ENCODE data around the gene CHST6.
A peak's percentile ranks its signal among the peaks of the same experiment; 100 is the strongest.

Gene CHST6

GRCh38 chr16:75494661-75495075 lies 573 bp downstream of the CHST6 start:
- Histone ChIP-seq H2AK5ac (ENCODE audit: low read length) (no peak overlapping the region), H3K4me2 (ENCODE audit: low read length) (peak overlapping the region; percentile 67), H3K79me1 (ENCODE audit: low read length) (no peaks in the 10 kb centered on the region), H2BK15ac (replicated peaks; ENCODE audit: low read depth) (no peak overlapping the region), H3K36me3 (ENCODE audit: control insufficient read depth, insufficient read depth, low read length) (no peaks in the 10 kb centered on the region), H3K23ac (ENCODE audit: low read length) (no peak overlapping the region), H3K27ac (ENCODE audit: low read depth, low read length) (no peak overlapping the region), H3K27me3 (ENCODE audit: insufficient read depth, low read length, poor library complexity) (no peaks in the 10 kb centered on the region), H3K4me1 (ENCODE audit: control insufficient read depth, low read depth, low read length) (peaks cover 2% of the 10 kb centered on the region), H3K18ac (ENCODE audit: low read length) (peak overlapping the region; percentile 7), H3K56ac (ENCODE audit: low read length) (peak overlapping the region; percentile 94), H3K4me3 (ENCODE audit: low read length) (peak overlapping the region; percentile 74), H4K8ac (ENCODE audit: low read depth, low read length) (no peak overlapping the region), H3K4ac (ENCODE audit: low read depth, low read length) (no peak overlapping the region), H2BK120ac (ENCODE audit: low read depth, low read length) (no peak overlapping the region), H3K9ac (ENCODE audit: low read length) (peak overlapping the region; percentile 87), H4K5ac (ENCODE audit: low read length) (no peak overlapping the region), H3K79me2 (ENCODE audit: control insufficient read depth, insufficient read depth, low read length) (no peaks in the 10 kb centered on the region), H2BK5ac (ENCODE audit: low read length) (peak overlapping the region; percentile 30)
- no CpG with 5 or more reads among the region's 26 CpGs for WGBS (ENCODE audit: extremely low coverage, insufficient coverage, low lambda C conversion rate)
- DNase-seq, result peak; percentile 47

DNA sequence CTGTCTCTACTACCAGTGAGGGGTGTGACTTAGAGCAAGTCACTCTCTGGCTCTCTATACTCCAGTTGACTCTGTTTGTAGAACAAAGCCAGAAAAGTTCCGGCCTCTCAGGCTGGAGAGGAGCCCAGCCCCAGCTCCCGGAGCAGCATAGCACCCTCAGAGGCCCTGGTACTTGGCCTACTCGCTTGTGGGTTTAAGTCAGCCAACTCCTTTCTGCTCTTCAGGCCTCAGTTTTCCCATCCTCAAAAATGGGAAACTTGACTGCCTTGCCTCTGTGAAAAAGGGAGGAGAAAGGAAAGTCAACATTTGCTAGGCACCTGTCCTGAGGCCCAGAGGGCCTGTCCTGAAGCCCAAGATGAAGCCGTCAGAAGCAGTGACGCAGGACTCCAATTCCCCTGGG lies 1.1 kb downstream of the CHST6 start:
- no peak for DNase-seq
- Histone ChIP-seq H4K5ac (ENCODE audit: low read length) (no peak overlapping the region), H3K4me2 (ENCODE audit: low read length) (peak overlapping the region; percentile 67), H3K79me1 (ENCODE audit: low read length) (no peaks in the 10 kb centered on the region), H3K27ac (ENCODE audit: low read depth, low read length) (no peak overlapping the region), H3K56ac (ENCODE audit: low read length) (peak overlapping the region; percentile 94), H3K18ac (ENCODE audit: low read length) (no peak overlapping the region), H3K4me1 (ENCODE audit: control insufficient read depth, low read depth, low read length) (peaks cover 2% of the 10 kb centered on the region), H3K27me3 (ENCODE audit: insufficient read depth, low read length, poor library complexity) (no peaks in the 10 kb centered on the region), H2BK15ac (replicated peaks; ENCODE audit: low read depth) (no peak overlapping the region), H3K36me3 (ENCODE audit: control insufficient read depth, insufficient read depth, low read length) (no peaks in the 10 kb centered on the region), H3K9ac (ENCODE audit: low read length) (peak overlapping the region; percentile 87), H4K8ac (ENCODE audit: low read depth, low read length) (no peak overlapping the region), H3K23ac (ENCODE audit: low read length) (no peak overlapping the region), H2AK5ac (ENCODE audit: low read length) (no peak overlapping the region), H2BK5ac (ENCODE audit: low read length) (no peak overlapping the region), H3K4me3 (ENCODE audit: low read length) (peak overlapping the region; percentile 74), H3K79me2 (ENCODE audit: control insufficient read depth, insufficient read depth, low read length) (no peaks in the 10 kb centered on the region), H2BK120ac (ENCODE audit: low read depth, low read length) (no peak overlapping the region), H3K4ac (ENCODE audit: low read depth, low read length) (no peak overlapping the region)
- no CpG with 5 or more reads among the region's 5 CpGs for WGBS (ENCODE audit: extremely low coverage, insufficient coverage, low lambda C conversion rate)

- Histone ChIP-seq H4K8ac (ENCODE audit: low read depth, low read length) (no peak overlapping the region), H3K9ac (ENCODE audit: low read length) (no peak overlapping the region), H2BK120ac (ENCODE audit: low read depth, low read length) (no peak overlapping the region), H3K56ac (ENCODE audit: low read length) (no peak overlapping the region), H3K23ac (ENCODE audit: low read length) (no peak overlapping the region), H2BK15ac (replicated peaks; ENCODE audit: low read depth) (no peak overlapping the region), H3K36me3 (ENCODE audit: control insufficient read depth, insufficient read depth, low read length) (no peaks in the 10 kb centered on the region), H3K4ac (ENCODE audit: low read depth, low read length) (no peak overlapping the region), H3K4me3 (ENCODE audit: low read length) (no peak overlapping the region), H2BK5ac (ENCODE audit: low read length) (no peak overlapping the region), H3K27ac (ENCODE audit: low read depth, low read length) (no peak overlapping the region), H3K79me2 (ENCODE audit: control insufficient read depth, insufficient read depth, low read length) (no peaks in the 10 kb centered on the region), H3K4me1 (ENCODE audit: control insufficient read depth, low read depth, low read length) (peaks cover 2% of the 10 kb centered on the region), H4K5ac (ENCODE audit: low read length) (no peak overlapping the region), H2AK5ac (ENCODE audit: low read length) (no peak overlapping the region), H3K79me1 (ENCODE audit: low read length) (no peaks in the 10 kb centered on the region), H3K18ac (ENCODE audit: low read length) (no peak overlapping the region), H3K27me3 (ENCODE audit: insufficient read depth, low read length, poor library complexity) (no peaks in the 10 kb centered on the region), H3K4me2 (ENCODE audit: low read length) (no peak overlapping the region)
- no CpG with 5 or more reads among the region's 1 CpG for WGBS (ENCODE audit: extremely low coverage, insufficient coverage, low lambda C conversion rate)
- DNase-seq, result peak; percentile 92
Observed at GRCh38 chr16:75491876-75492275, 3.4 kb downstream of the CHST6 start.

GRCh38 chr16:75488322-75488721 lies 6.9 kb downstream of the CHST6 start:
- H3K4ac ChIP-seq (ENCODE audit: low read depth, low read length), result no peak overlapping the region
- H3K4me1 ChIP-seq (ENCODE audit: control insufficient read depth, low read depth, low read length), result no peaks in the 10 kb centered on the region
- H3K9ac ChIP-seq (ENCODE audit: low read length), result no peak overlapping the region
- no peak overlapping the region for H3K23ac ChIP-seq (ENCODE audit: low read length)
- H2BK5ac ChIP-seq (ENCODE audit: low read length), result no peak overlapping the region
- no peak overlapping the region for H3K27ac ChIP-seq (ENCODE audit: low read depth, low read length)
- H3K79me2 ChIP-seq (ENCODE audit: control insufficient read depth, insufficient read depth, low read length), result no peaks in the 10 kb centered on the region
- no peak overlapping the region for H4K5ac ChIP-seq (ENCODE audit: low read length)
- H3K18ac ChIP-seq (ENCODE audit: low read length), result no peak overlapping the region
- no peaks in the 10 kb centered on the region for H3K27me3 ChIP-seq (ENCODE audit: insufficient read depth, low read length, poor library complexity)
- H3K79me1 ChIP-seq (ENCODE audit: low read length), result no peaks in the 10 kb centered on the region
- no peak overlapping the region for H3K4me2 ChIP-seq (ENCODE audit: low read length)
- no peak overlapping the region for H3K4me3 ChIP-seq (ENCODE audit: low read length)
- no CpG with 5 or more reads among the region's 2 CpGs for WGBS (ENCODE audit: extremely low coverage, insufficient coverage, low lambda C conversion rate)
- H2BK120ac ChIP-seq (ENCODE audit: low read depth, low read length), result no peak overlapping the region
- DNase-seq, result no peak
- H4K8ac ChIP-seq (ENCODE audit: low read depth, low read length), result no peak overlapping the region
- no peak overlapping the region for H2BK15ac ChIP-seq (replicated peaks; ENCODE audit: low read depth)
- no peaks in the 10 kb centered on the region for H3K36me3 ChIP-seq (ENCODE audit: control insufficient read depth, insufficient read depth, low read length)
- H3K56ac ChIP-seq (ENCODE audit: low read length), result no peak overlapping the region
- H2AK5ac ChIP-seq (ENCODE audit: low read length), result no peak overlapping the region

DNA sequence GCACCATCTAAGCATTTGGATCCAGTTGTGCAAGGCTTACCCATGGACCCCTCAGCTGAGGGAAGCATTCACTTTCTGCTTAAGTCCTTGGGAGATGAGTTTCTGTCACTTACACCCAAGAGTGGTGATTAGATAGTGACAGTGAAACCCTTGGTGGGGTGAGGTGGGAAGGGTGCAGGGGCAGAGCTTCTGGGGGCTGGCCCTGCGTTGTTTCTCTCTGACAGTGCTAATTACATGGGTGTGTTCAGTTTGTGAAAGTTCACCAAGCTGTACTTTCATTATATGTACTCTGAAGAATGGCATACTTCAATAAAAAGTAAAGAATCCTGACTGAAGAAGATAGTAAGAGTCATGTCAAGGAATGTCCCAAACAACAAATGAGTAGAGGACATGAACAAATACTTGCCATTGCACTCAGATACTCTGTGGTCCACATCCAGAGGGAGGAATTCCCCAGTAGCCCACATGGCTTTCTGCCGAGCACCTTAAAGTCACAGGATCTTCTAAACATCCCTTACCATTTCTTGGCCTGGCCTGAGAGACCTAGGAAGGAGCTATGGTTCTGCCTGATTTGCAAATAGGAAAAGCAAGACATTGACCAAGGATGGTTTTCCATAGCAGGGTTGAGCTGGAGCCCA lies 8.4 kb downstream of the CHST6 start:
- H3K56ac ChIP-seq (ENCODE audit: low read length), result no peak overlapping the region
- no peaks in the 10 kb centered on the region for H3K79me2 ChIP-seq (ENCODE audit: control insufficient read depth, insufficient read depth, low read length)
- H4K8ac ChIP-seq (ENCODE audit: low read depth, low read length), result no peak overlapping the region
- H4K5ac ChIP-seq (ENCODE audit: low read length), result no peak overlapping the region
- no peak overlapping the region for H3K4me3 ChIP-seq (ENCODE audit: low read length)
- H3K36me3 ChIP-seq (ENCODE audit: control insufficient read depth, insufficient read depth, low read length), result no peaks in the 10 kb centered on the region
- no peak overlapping the region for H2BK120ac ChIP-seq (ENCODE audit: low read depth, low read length)
- no peak overlapping the region for H3K18ac ChIP-seq (ENCODE audit: low read length)
- DNase-seq, result no peak
- H3K4me1 ChIP-seq (ENCODE audit: control insufficient read depth, low read depth, low read length), result no peaks in the 10 kb centered on the region
- no peak overlapping the region for H2BK5ac ChIP-seq (ENCODE audit: low read length)
- H2BK15ac ChIP-seq (replicated peaks; ENCODE audit: low read depth), result no peak overlapping the region
- no peak overlapping the region for H3K23ac ChIP-seq (ENCODE audit: low read length)
- H3K79me1 ChIP-seq (ENCODE audit: low read length), result no peaks in the 10 kb centered on the region
- H3K27ac ChIP-seq (ENCODE audit: low read depth, low read length), result no peak overlapping the region
- H3K9ac ChIP-seq (ENCODE audit: low read length), result no peak overlapping the region
- H3K4me2 ChIP-seq (ENCODE audit: low read length), result no peak overlapping the region
- H2AK5ac ChIP-seq (ENCODE audit: low read length), result no peak overlapping the region
- no peak overlapping the region for H3K4ac ChIP-seq (ENCODE audit: low read depth, low read length)
- WGBS (ENCODE audit: extremely low coverage, insufficient coverage, low lambda C conversion rate), result no CpG with 5 or more reads among the region's 2 CpGs
- no peaks in the 10 kb centered on the region for H3K27me3 ChIP-seq (ENCODE audit: insufficient read depth, low read length, poor library complexity)

All from mesendoderm (in vitro differentiated cells).